Measurements from ENCODE around the gene UQCRH.

Gene UQCRH

GRCh38 chr1:46303038-46303871 is at the start of gene UQCRH, which contains the start of gene LRRC41:
Gene UQCRH, plus strand, starts transcription at chr1:46303698. Its CDS starts 69 bp downstream, at chr1:46303767.
Gene LRRC41, minus strand, starts transcription at chr1:46303616. Its CDS starts 294 bp downstream, at chr1:46303322.
- peak; percentile 94 to 98 (median 97) for DNase-seq

GRCh38 chr1:46254668-46255067 is 48.8 kb upstream of the UQCRH start:
- no peak for DNase-seq

GRCh38 chr1:46256523-46256922 is 47.0 kb upstream of the UQCRH start:
- no peak for DNase-seq

- no peak for DNase-seq
Measured at GRCh38 chr1:46262508-46262907, 41.0 kb upstream of the UQCRH start.

- no peak for DNase-seq
Measured at GRCh38 chr1:46263146-46263545, 40.4 kb upstream of the UQCRH start.

GRCh38 chr1:46268578-46268977 is 34.9 kb upstream of the UQCRH start:
- DNase-seq = no peak

- no peak for DNase-seq
Measured at GRCh38 chr1:46274225-46275029, 29.1 kb upstream of the UQCRH start.

GRCh38 chr1:46275030-46275337 is 28.5 kb upstream of the UQCRH start:
- DNase-seq = no peak

- peak in 1 of 3 experiments; percentile 65 for DNase-seq
Measured at GRCh38 chr1:46277658-46278373, 25.7 kb upstream of the UQCRH start.

- DNase-seq = no peak
Measured at GRCh38 chr1:46278807-46279206, 24.7 kb upstream of the UQCRH start.

GRCh38 chr1:46280092-46280491 is 23.4 kb upstream of the UQCRH start:
- no peak for DNase-seq

- no peak for DNase-seq
Measured at GRCh38 chr1:46281021-46281420, 22.5 kb upstream of the UQCRH start.

- no peak for DNase-seq
Measured at GRCh38 chr1:46284058-46284457, 19.4 kb upstream of the UQCRH start.

- DNase-seq = peak; percentile 8 to 63 (median 24)
Measured at GRCh38 chr1:46284597-46285564, 18.6 kb upstream of the UQCRH start.

GRCh38 chr1:46285730-46286477 is 17.6 kb upstream of the UQCRH start:
- DNase-seq = peak; percentile 74 to 86 (median 85)

- no peak for DNase-seq
Measured at GRCh38 chr1:46288485-46289133, 14.9 kb upstream of the UQCRH start.

- DNase-seq = no peak
Measured at GRCh38 chr1:46289134-46289494, 14.4 kb upstream of the UQCRH start.

- no peak for DNase-seq
Measured at GRCh38 chr1:46289976-46290375, 13.5 kb upstream of the UQCRH start.

GRCh38 chr1:46295306-46295705 is 8.2 kb upstream of the UQCRH start:
- DNase-seq = no peak

- DNase-seq = no peak
Measured at GRCh38 chr1:46298387-46298786, 5.1 kb upstream of the UQCRH start.

Measured in NCI-H1417 (cell line).